Breast epithelium (tissue), 4 donors: ENCODE data around the gene RRM1. TPM values are rescaled to one million over a fixed set of nuclear protein-coding genes. Genes with fewer than 3 reads are reported as not detected.

Experiments used
- DNase-seq, 2 donors: peaks; one replicate each; pipeline ENCODE4 v3.0.0-alpha.2; 2019; ENCODE audit warnings: low spot score in 2 of 2
- H3K27ac ChIP-seq, 2 donors: fragments of 200-600 bp; sonication (generic) in 1 of 2; one replicate each; pipeline ENCODE4 v1.5.1; 2016 to 2019; ENCODE audit warnings: mild to moderate bottlenecking in 1 of 2
- H3K27me3 ChIP-seq, 2 donors: fragments of 200-600 bp; sonication (generic) in 1 of 2; one replicate each; pipeline versions ENCODE4 v1.5.1 to v1.6.0; 2017 to 2019; ENCODE audit warnings: control low read depth in 1 of 2, mild to moderate bottlenecking in 1 of 2
- H3K36me3 ChIP-seq: fragments of 200-600 bp; one replicate; pipeline ENCODE4 v1.5.1; 2019
- H3K4me1 ChIP-seq, 2 donors: fragments of 200-600 bp; sonication (generic); one replicate each; pipeline ENCODE4 v1.5.1; 2016 to 2019; ENCODE audit warnings: control low read depth in 1 of 2
- H3K4me3 ChIP-seq, 3 donors: fragments of 200-600 bp; sonication (generic); 1 replicate in 2 of 3; 2 replicates in 1 of 3; pipeline ENCODE4 v1.5.1; 2016 to 2019; ENCODE audit warnings: mild to moderate bottlenecking in 3 of 3, moderate library complexity in 2 of 3
- H3K9me3 ChIP-seq, 2 donors: fragments of 200-600 bp; sonication (generic) in 1 of 2; one replicate each; pipeline ENCODE4 v1.5.1; 2016 to 2019; ENCODE audit warnings: control low read depth in 1 of 2
- POLR2A ChIP-seq: fragments of 450-650 bp; IDR thresholded peaks from one replicate; pipeline ENCODE4 v1.6.1; 2016; ENCODE audit warnings: antibody characterized with exemption, mild to moderate bottlenecking, moderate library complexity
- POLR2AphosphoS5 ChIP-seq, 3 donors: sonication (generic); formaldehyde crosslinking; IDR thresholded peaks; one replicate each; pipeline ENCODE4 v1.6.1; 2017; ENCODE audit warnings: antibody characterized with exemption in 3 of 3
- intact Hi-C: fragments of 100-400 bp; cut with DNase I; formaldehyde crosslinking; loops from one replicate; pipeline ENCODE4 v1.15.1; 2023; ENCODE audit warnings: low total_unique reads
- total RNA-seq, 3 donors: library from RNA; depleted of rRNA; stranded (reverse); fragments of >200 nt; gene quantifications; one replicate each; pipeline ENCODE4 v1.1.0, GENCODE V29; 2016
- TF ChIP-seq, protein P1 (sequence below), 3 donors: fragments of 450-650 bp; IDR thresholded peaks; one replicate each; pipeline ENCODE4 v1.5.1; 2016 to 2017; ENCODE audit warnings: antibody characterized with exemption in 3 of 3, mild to moderate bottlenecking in 3 of 3, moderate library complexity in 3 of 3

The RRM1 gene
- total RNA-seq, 3 donors from 2014 or later = 35.7 to 52.0 (median 52.0) TPM

DNA sequence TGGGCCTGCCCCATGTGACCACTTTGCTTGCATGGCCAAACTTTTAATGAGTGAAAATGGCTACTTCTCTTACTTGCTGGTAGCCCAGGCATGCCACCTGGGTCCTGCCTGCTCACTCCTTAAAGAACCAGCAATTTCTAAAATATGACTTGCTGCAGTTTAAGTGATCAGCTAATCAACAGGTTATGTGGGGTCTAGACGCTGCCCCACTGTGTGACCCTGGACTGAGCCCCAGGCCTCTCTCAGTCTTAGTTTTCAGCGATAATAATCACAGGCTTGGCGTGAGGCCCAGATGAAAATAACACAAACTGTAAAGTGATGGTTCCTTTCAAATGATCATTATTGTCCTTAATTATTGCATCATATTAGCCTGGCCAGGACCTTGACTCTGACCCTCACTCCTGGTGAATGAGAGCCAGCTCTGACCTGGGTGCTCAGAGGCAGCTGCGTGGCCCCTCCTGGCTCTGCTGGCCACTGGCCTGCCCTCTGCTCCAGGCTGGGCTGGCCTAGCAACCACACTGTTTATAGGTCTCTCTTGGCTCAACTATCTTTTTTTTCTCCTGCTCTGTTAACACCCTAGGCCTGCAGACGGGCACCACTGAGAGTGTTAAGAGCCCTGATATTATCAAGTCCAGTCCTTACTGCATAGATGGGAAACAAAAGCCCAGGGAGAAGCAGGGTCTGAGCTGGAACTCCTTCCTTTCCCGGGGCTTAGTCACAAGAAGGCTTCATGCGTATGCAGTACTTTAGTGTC lies 89.7 kb downstream of the RRM1 start:
- H3K27ac ChIP-seq = no peak overlapping the region

DNA sequence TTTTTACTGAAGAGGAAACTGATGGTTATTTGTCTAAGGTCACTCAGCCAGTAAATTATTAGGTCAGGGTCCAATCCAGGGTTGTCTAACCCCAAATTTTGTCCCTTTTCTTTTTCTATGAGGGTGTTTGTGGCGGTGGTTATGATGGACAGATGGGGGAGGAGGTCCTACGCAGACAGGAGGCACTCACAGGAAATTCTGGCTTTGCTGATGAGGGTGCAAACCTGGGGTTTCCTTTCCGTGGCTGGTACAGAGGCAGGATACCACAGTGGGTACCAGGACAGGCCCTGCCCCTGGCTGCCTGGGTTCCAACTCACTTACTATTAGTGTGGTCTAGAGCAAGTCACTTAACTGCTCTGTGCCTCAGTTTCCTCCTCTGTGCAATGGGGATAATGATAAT lies 91.0 kb downstream of the RRM1 start:
- Histone ChIP-seq H3K27me3 (no peaks in the 10 kb centered on the region), H3K4me1 (no peaks in the 10 kb centered on the region), H3K27ac (no peak overlapping the region), H3K36me3 (no peaks in the 10 kb centered on the region), H3K9me3 (no peaks in the 10 kb centered on the region), H3K4me3 (no peak overlapping the region)
- no peak for TF ChIP-seq POLR2AphosphoS5 (IDR thresholded peaks at IDR 0.05)
- TF ChIP-seq POLR2A = no peak
- TF ChIP-seq, protein P1, sequence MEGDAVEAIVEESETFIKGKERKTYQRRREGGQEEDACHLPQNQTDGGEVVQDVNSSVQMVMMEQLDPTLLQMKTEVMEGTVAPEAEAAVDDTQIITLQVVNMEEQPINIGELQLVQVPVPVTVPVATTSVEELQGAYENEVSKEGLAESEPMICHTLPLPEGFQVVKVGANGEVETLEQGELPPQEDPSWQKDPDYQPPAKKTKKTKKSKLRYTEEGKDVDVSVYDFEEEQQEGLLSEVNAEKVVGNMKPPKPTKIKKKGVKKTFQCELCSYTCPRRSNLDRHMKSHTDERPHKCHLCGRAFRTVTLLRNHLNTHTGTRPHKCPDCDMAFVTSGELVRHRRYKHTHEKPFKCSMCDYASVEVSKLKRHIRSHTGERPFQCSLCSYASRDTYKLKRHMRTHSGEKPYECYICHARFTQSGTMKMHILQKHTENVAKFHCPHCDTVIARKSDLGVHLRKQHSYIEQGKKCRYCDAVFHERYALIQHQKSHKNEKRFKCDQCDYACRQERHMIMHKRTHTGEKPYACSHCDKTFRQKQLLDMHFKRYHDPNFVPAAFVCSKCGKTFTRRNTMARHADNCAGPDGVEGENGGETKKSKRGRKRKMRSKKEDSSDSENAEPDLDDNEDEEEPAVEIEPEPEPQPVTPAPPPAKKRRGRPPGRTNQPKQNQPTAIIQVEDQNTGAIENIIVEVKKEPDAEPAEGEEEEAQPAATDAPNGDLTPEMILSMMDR (IDR thresholded peaks at IDR 0.05) = no peak
- no peak for DNase-seq
- intact Hi-C loops = no loop called here

More for the DNA sequence above, 89.7 kb downstream of the RRM1 start:
- no peaks in the 10 kb centered on the region for H3K4me1 ChIP-seq
- no peak overlapping the region for H3K4me3 ChIP-seq
- H3K36me3 ChIP-seq = no peaks in the 10 kb centered on the region
- no peaks in the 10 kb centered on the region for H3K27me3 ChIP-seq
- intact Hi-C loops = no loop called here
- no peaks in the 10 kb centered on the region for H3K9me3 ChIP-seq
- no peak for DNase-seq
- TF ChIP-seq, protein P1 (IDR thresholded peaks at IDR 0.05) = no peak

DNA sequence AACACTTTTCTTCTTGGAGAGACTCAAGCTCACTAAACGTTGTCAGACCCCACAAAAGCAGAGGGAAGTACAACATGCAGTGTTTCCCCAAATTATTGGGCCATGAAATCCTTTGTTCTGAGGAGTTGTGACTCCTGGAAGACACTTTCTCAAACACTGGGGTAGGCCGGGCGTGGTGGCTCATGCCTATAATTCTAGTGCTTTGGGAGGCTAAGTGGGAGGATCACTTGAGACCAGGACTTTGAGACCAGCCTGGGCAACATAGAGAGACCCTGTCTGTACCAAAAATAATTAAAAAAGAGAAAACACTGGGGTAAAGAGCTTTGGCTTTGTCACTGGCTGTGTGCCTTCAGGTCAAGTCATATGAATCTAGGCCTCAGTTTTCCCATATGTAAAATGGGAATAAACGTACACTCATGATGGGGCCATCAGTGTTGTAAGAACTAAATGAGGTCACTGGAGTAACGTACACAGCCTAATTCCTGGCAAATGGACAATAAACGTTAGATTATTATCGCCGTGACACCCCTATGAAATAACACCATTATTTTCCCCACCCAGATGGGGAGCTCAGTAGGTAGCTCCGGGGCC lies 92.0 kb downstream of the RRM1 start:
- no peak for DNase-seq
- Histone ChIP-seq H3K27ac (no peak overlapping the region), H3K36me3 (no peaks in the 10 kb centered on the region), H3K4me1 (no peaks in the 10 kb centered on the region), H3K9me3 (no peaks in the 10 kb centered on the region), H3K27me3 (no peaks in the 10 kb centered on the region), H3K4me3 (peak overlapping the region; percentile 51 to 68 (median 59))
- TF ChIP-seq POLR2AphosphoS5 (IDR thresholded peaks at IDR 0.05) (no peak), POLR2A (no peak)
- TF ChIP-seq, protein P1 (IDR thresholded peaks at IDR 0.05) = no peak
- intact Hi-C loops = no loop called here

DNA sequence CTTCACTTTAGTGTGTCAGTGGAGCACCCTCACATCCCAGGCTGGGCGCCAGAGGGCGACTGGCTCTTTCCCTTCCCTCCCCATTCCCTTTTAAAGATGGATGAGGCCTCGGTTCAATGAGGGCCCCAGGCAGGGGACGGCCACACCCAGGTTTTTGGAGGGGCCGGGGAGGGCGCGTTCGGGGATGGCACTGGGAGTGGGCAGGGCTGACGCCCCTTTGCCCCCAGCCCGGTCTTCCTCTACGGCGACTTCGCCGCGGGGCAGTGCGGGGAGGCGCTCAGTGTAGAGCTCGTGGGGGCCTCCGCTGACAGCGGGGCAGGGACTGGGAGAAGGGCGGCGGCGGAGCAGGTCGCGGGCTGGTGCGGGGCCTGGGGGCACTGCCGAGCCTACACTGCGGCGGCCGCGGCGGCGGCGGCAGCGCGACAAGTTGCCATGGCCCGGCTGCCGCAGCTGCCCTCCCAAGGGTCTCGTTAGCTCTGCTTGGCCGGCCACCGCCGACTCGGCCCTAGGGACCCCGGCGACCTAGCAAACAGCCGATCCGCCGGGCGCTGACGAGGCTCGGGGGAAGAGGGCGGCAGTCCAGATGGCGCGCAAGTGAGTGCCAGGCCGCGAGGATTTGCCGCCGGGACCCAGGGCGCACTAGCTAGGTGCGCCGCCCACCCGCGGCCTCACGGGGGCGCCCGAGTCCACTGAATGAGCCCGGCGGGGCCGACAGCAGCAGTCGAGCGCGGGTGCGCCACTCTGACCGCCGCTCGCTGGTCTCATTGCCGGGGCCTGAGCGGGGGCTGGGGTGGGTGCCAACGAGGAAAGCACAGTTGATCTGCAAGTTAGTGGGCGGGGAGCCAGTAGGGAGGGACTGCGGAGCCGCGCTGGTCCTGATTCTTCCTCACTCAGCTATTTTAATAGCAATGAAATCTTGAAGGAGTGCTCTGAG lies 92.7 kb downstream of the RRM1 start:
- Histone ChIP-seq H3K27ac (peak overlapping the region in 1 of 2 donors; percentile 8), H3K27me3 (no peaks in the 10 kb centered on the region), H3K4me1 (no peaks in the 10 kb centered on the region), H3K36me3 (no peaks in the 10 kb centered on the region), H3K4me3 (peak overlapping the region; percentile 51 to 68 (median 59)), H3K9me3 (no peaks in the 10 kb centered on the region)
- peak; percentile 82 to 85 for DNase-seq
- intact Hi-C loops = no loop called here
- TF ChIP-seq, protein P1 (IDR thresholded peaks at IDR 0.05) = peak; percentile 78 to 92 (median 84)
- TF ChIP-seq POLR2AphosphoS5 (IDR thresholded peaks at IDR 0.05) (no peak), POLR2A (no peak)

Other genes with a start within 250 kb of the RRM1 start
- gene STIM1, start 239.1 kb upstream of the RRM1 start, total RNA-seq = 10 to 100 TPM; 44.2 to 68.2 (median 47.9) TPM